HG03097 (cell line): ENCODE data around the gene BBOF1.
A peak's percentile ranks its signal among the peaks of the same experiment; 100 is the strongest.

Source experiments
- ATAC-seq: cut with Tn5 transposase; IDR thresholded peaks from one replicate; pipeline ENCODE4 v1.9.1; 2021; ENCODE audit not compliant: unreplicated experiment, low FRiP score

Gene BBOF1

GRCh38 chr14:74022346-74022745 is 3.2 kb downstream of the BBOF1 start:
- no peak for ATAC-seq

- ATAC-seq, result no peak
Observed at GRCh38 chr14:74029136-74029535, 10.0 kb downstream of the BBOF1 start.

- ATAC-seq, result no peak
Observed at GRCh38 chr14:74034572-74034971, 15.4 kb downstream of the BBOF1 start.

GRCh38 chr14:74035556-74035955 is 16.4 kb downstream of the BBOF1 start:
- no peak for ATAC-seq

- no peak for ATAC-seq
Observed at GRCh38 chr14:74038020-74038859, 19.1 kb downstream of the BBOF1 start.

GRCh38 chr14:74042296-74042695 is 23.1 kb downstream of the BBOF1 start:
- ATAC-seq, result no peak

- ATAC-seq, result no peak
Observed at GRCh38 chr14:74045522-74045921, 26.4 kb downstream of the BBOF1 start.

- ATAC-seq, result no peak
Observed at GRCh38 chr14:74048281-74048680, 29.1 kb downstream of the BBOF1 start.

GRCh38 chr14:74049876-74050495 is 30.8 kb downstream of the BBOF1 start:
- no peak for ATAC-seq

GRCh38 chr14:74062809-74063150 is 43.6 kb downstream of the BBOF1 start:
- ATAC-seq, result no peak

- ATAC-seq, result no peak
Observed at GRCh38 chr14:74064426-74064825, 45.3 kb downstream of the BBOF1 start.

GRCh38 chr14:74064883-74065282 is 45.7 kb downstream of the BBOF1 start:
- ATAC-seq, result no peak

GRCh38 chr14:74065746-74066575 is 46.8 kb downstream of the BBOF1 start:
- ATAC-seq, result no peak

- ATAC-seq, result no peak
Observed at GRCh38 chr14:74077401-74077800, 58.3 kb downstream of the BBOF1 start.

GRCh38 chr14:74080820-74081460 is 61.8 kb downstream of the BBOF1 start:
- ATAC-seq, result no peak

- ATAC-seq, result no peak
Observed at GRCh38 chr14:74081491-74081890, 62.3 kb downstream of the BBOF1 start.

GRCh38 chr14:74083161-74083560 is 64.0 kb downstream of the BBOF1 start:
- ATAC-seq, result no peak

- ATAC-seq, result no peak
Observed at GRCh38 chr14:74083784-74084276, 64.7 kb downstream of the BBOF1 start.

GRCh38 chr14:74084277-74085046 is 65.3 kb downstream of the BBOF1 start, which contains the start of the genes ALDH6A1 and LIN52:
Gene ALDH6A1, minus strand, starts transcription at chr14:74084453. Its CDS starts 59 bp downstream, at chr14:74084394.
Gene LIN52, plus strand, starts transcription at chr14:74084956. Its CDS starts 19 bp downstream, at chr14:74084975.
- ATAC-seq, result peak; percentile 92
